Loucy (cell line): ENCODE data around the gene MTO1.
"Not testable (repeated sequence)": the region's sequence is repeated elsewhere in the genome, so short reads cannot be mapped to it uniquely, and the experiment has no call there.

Experiments used
- H2AFZ ChIP-seq: fragments of 200-600 bp; sonication (generic); 2 replicates; pipeline ENCODE4 v1.6.0; 2016; ENCODE audit warnings: antibody characterized with exemption, mild to moderate bottlenecking, low read length, moderate library complexity
- H3F3A ChIP-seq: fragments of 200-600 bp; 2 replicates; pipeline ENCODE4 v1.6.0; 2016; ENCODE audit warnings: antibody characterized with exemption, low read depth, mild to moderate bottlenecking
- H3K27me3 ChIP-seq: fragments of 200-600 bp; sonication (generic); 2 replicates; pipeline ENCODE4 v1.6.1; 2014; ENCODE audit warnings: low read length, mild to moderate bottlenecking; ENCODE audit not compliant: insufficient read depth, poor library complexity, severe bottlenecking
- H3K36me3 ChIP-seq: fragments of 200-600 bp; sonication (generic); 2 replicates; pipeline ENCODE4 v1.6.1; 2016; ENCODE audit warnings: low read length; ENCODE audit not compliant: insufficient read depth
- H3K4me1 ChIP-seq: fragments of 200-600 bp; sonication (generic); 2 replicates; pipeline ENCODE4 v1.5.1; 2014; ENCODE audit warnings: low read length, mild to moderate bottlenecking; ENCODE audit not compliant: insufficient read depth, poor library complexity, severe bottlenecking
- H3K4me2 ChIP-seq: fragments of 200-600 bp; sonication (generic); 2 replicates; pipeline ENCODE4 v1.6.0; 2014; ENCODE audit warnings: antibody characterized with exemption, low read length, low read depth, mild to moderate bottlenecking; ENCODE audit not compliant: poor library complexity, severe bottlenecking
- H3K4me3 ChIP-seq: fragments of 200-600 bp; sonication (generic); 2 replicates; pipeline ENCODE4 v1.5.1; 2014; ENCODE audit warnings: low read length, mild to moderate bottlenecking, mixed read lengths; ENCODE audit not compliant: poor library complexity, severe bottlenecking
- H3K79me2 ChIP-seq: fragments of 200-600 bp; sonication (generic); 2 replicates; pipeline ENCODE4 v1.6.1; 2014; ENCODE audit warnings: low read length; ENCODE audit not compliant: insufficient read depth
- H3K9ac ChIP-seq: fragments of 200-600 bp; sonication (generic); 2 replicates; pipeline ENCODE4 v1.6.0; 2014; ENCODE audit warnings: mild to moderate bottlenecking, low read depth, low read length, moderate library complexity; ENCODE audit not compliant: poor library complexity, severe bottlenecking
- H3K9me2 ChIP-seq: fragments of 200-600 bp; sonication (generic); replicated peaks from 2 replicates; pipeline ENCODE4 v1.6.1; 2016; ENCODE audit warnings: low read depth, low read length, mixed read lengths
- H3K9me3 ChIP-seq: fragments of 200-600 bp; sonication (generic); 2 replicates; pipeline ENCODE4 v1.6.1; 2014; ENCODE audit warnings: mild to moderate bottlenecking, antibody characterized with exemption, low read length, low read depth; ENCODE audit not compliant: insufficient read depth
- H4K20me1 ChIP-seq: fragments of 200-600 bp; sonication (generic); 2 replicates; pipeline ENCODE4 v1.6.0; 2014; ENCODE audit warnings: antibody characterized with exemption, low read length, mild to moderate bottlenecking; ENCODE audit not compliant: insufficient read depth, poor library complexity, severe bottlenecking
- CTCF ChIP-seq: fragments of 200-600 bp; sonication (generic); conservative IDR thresholded peaks from 2 replicates; pipeline ENCODE4 v1.5.1; 2014; ENCODE audit warnings: mild to moderate bottlenecking, antibody characterized with exemption, low read length
- EZH2phosphoT487 ChIP-seq: fragments of 200-600 bp; IDR thresholded peaks from 2 replicates; pipeline ENCODE4 v1.6.1; 2018; ENCODE audit warnings: antibody characterized with exemption, mild to moderate bottlenecking, moderate library complexity, borderline replicate concordance

MTO1 gene

GRCh38 chr6:73542891-73543290 is 81.4 kb downstream of the MTO1 start:
- Histone ChIP-seq H4K20me1 (no peaks in the 10 kb centered on the region), H3K4me2 (no peak overlapping the region), H3F3A (no peaks in the 10 kb centered on the region), H3K27me3 (no peaks in the 10 kb centered on the region), H3K79me2 (no peaks in the 10 kb centered on the region), H3K4me1 (no peaks in the 10 kb centered on the region), H3K9me2 (no peaks in the 10 kb centered on the region), H3K9me3 (no peaks in the 10 kb centered on the region), H3K9ac (no peak overlapping the region), H2AFZ (no peak overlapping the region), H3K36me3 (no peaks in the 10 kb centered on the region), H3K4me3 (no peak overlapping the region)
- TF ChIP-seq CTCF, result no peak
- TF ChIP-seq EZH2phosphoT487, result no peak

- Histone ChIP-seq H3K9me2 (no peaks in the 10 kb centered on the region), H2AFZ (no peak overlapping the region), H3K27me3 (no peaks in the 10 kb centered on the region), H3K79me2 (no peaks in the 10 kb centered on the region), H3K9me3 (no peaks in the 10 kb centered on the region), H3K4me3 (no peak overlapping the region), H4K20me1 (no peaks in the 10 kb centered on the region), H3K36me3 (no peaks in the 10 kb centered on the region), H3F3A (no peaks in the 10 kb centered on the region), H3K4me2 (no peak overlapping the region), H3K4me1 (no peaks in the 10 kb centered on the region), H3K9ac (no peak overlapping the region)
- no peak for TF ChIP-seq CTCF
- no peak for TF ChIP-seq EZH2phosphoT487
These were observed 85.5 kb downstream of the MTO1 start for GRCh38 chr6:73547036-73547435.

- H3K27me3 ChIP-seq, result no peaks in the 10 kb centered on the region
- no peak overlapping the region for H3K9ac ChIP-seq
- no peaks in the 10 kb centered on the region for H3K36me3 ChIP-seq
- TF ChIP-seq EZH2phosphoT487 (no peak), CTCF (0 out of 2 replicates have a peak, but pooled peaks have one; percentile 25)
- H4K20me1 ChIP-seq, result no peaks in the 10 kb centered on the region
- no peak overlapping the region for H3K4me3 ChIP-seq
- no peaks in the 10 kb centered on the region for H3K79me2 ChIP-seq
- H2AFZ ChIP-seq, result no peak overlapping the region
- H3K4me2 ChIP-seq, result no peak overlapping the region
- H3K9me3 ChIP-seq, result no peaks in the 10 kb centered on the region
- no peaks in the 10 kb centered on the region for H3K4me1 ChIP-seq
- H3K9me2 ChIP-seq, result no peaks in the 10 kb centered on the region
- no peaks in the 10 kb centered on the region for H3F3A ChIP-seq
These were observed 87.2 kb downstream of the MTO1 start for GRCh38 chr6:73548458-73549446.

- H3K4me3 ChIP-seq, H2AFZ ChIP-seq, H3K4me2 ChIP-seq, H3K36me3 ChIP-seq, H3K9me3 ChIP-seq, H4K20me1 ChIP-seq, H3K4me1 ChIP-seq, H3K79me2 ChIP-seq, H3F3A ChIP-seq, H3K9me2 ChIP-seq, H3K27me3 ChIP-seq, H3K9ac ChIP-seq: not testable (repeated sequence)
These were observed 89.6 kb downstream of the MTO1 start for GRCh38 chr6:73551115-73551514.

GRCh38 chr6:73555380-73555949 is 93.9 kb downstream of the MTO1 start:
- H3K27me3 ChIP-seq, H4K20me1 ChIP-seq, H3F3A ChIP-seq, H2AFZ ChIP-seq, H3K9me2 ChIP-seq, H3K9me3 ChIP-seq, H3K4me2 ChIP-seq, H3K9ac ChIP-seq, H3K36me3 ChIP-seq, H3K4me3 ChIP-seq, H3K4me1 ChIP-seq, H3K79me2 ChIP-seq: not testable (repeated sequence)
